Astrocyte of the spinal cord (primary cell): ENCODE data around the gene MAP2K1.

Experiments
- DNase-seq: peaks from one replicate; pipeline ENCODE4 v3.0.0; 2011; ENCODE audit warnings: low read depth, low spot score
- H3K4me3 ChIP-seq: 2 replicates; pipeline ENCODE4 v1.5.1; 2011; ENCODE audit warnings: low read depth, mild to moderate bottlenecking, low read length, moderate library complexity
- in situ Hi-C: cut with HindIII; loops from 2 replicates; pipeline ENCODE4 v1.10.0; 2017; ENCODE audit warnings: low sequenced_read_pairs
- TF ChIP-seq, protein P1 (sequence below): IDR thresholded peaks from 2 replicates; pipeline ENCODE4 v1.5.1; 2012; ENCODE audit warnings: low read depth, mild to moderate bottlenecking, low read length, inconsistent platforms

MAP2K1 gene

DNA sequence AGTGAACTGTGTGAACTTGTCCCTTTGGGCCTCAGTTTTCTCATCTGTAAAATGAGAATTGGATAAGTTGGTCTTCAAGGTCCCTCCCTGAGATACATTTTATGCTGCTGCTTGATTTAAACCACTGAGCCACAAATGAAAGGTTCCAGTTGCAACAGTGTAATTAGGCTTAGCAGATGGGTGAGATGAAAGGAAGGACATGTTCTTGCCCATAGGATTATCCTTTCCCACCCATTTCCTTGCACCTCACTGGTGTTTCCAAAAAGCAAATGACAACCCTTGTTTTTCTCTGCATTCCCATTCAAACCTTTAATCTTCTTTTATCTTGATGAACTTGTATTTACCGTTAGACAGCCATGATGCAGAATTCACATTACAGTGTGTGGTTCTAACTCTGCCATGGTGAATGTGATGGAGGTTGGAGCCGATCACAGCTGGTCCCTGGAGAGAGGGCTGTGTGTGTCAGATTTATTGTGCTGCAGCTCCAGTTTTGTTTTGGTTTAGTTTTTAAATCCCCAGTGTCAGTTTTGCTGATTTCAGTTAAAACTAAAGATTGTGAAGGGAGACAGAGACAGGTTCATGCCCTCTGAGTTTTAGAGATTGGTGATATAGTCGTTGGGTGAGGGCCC, 44.0 kb downstream of the MAP2K1 start:
- H3K4me3 ChIP-seq: no peak overlapping the region
- no peak for DNase-seq
- TF ChIP-seq, protein P1, sequence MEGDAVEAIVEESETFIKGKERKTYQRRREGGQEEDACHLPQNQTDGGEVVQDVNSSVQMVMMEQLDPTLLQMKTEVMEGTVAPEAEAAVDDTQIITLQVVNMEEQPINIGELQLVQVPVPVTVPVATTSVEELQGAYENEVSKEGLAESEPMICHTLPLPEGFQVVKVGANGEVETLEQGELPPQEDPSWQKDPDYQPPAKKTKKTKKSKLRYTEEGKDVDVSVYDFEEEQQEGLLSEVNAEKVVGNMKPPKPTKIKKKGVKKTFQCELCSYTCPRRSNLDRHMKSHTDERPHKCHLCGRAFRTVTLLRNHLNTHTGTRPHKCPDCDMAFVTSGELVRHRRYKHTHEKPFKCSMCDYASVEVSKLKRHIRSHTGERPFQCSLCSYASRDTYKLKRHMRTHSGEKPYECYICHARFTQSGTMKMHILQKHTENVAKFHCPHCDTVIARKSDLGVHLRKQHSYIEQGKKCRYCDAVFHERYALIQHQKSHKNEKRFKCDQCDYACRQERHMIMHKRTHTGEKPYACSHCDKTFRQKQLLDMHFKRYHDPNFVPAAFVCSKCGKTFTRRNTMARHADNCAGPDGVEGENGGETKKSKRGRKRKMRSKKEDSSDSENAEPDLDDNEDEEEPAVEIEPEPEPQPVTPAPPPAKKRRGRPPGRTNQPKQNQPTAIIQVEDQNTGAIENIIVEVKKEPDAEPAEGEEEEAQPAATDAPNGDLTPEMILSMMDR: no peak
- in situ Hi-C loops: no loop called here

DNA sequence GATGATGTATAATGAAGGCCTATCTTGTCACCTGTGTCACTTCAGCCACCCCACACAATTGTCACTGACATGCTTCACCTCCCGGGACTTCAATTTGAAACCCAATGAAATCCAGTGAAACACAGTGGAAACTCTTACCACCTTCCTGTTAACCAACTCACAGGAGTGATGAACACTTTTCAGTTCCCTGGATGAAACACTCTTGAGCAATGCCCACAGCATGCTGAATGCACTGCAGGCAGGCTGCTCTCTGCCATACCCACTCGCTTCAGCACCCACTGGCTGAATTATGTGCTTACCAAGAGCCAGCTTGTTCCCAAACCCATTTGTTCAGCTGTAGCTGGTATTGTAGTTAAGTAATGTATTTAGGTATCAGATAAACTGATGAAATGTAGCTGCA, 47.0 kb downstream of the MAP2K1 start:
- no peak for DNase-seq
- no peak overlapping the region for H3K4me3 ChIP-seq
- in situ Hi-C loops: no loop called here
- TF ChIP-seq, protein P1: no peak

DNA sequence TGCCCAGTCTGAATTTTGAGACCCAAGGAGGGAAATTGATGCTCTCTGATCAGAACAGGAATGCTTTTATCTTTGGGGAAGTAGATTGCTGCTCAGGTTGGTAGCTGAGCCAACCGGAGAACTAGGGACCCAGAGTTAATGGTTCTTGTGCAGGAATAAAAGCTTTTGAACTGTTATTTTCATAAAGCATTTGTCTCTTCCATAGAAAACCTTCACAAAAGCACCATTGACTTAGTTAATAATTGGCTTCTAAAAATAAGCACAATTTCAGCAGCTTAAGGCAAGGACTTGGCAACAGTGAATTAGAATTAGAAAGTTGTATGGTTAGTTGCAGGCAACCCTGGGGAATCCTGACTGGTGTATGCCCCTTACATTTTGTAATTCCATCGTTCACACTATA, 53.8 kb downstream of the MAP2K1 start:
- TF ChIP-seq, protein P1: no peak
- H3K4me3 ChIP-seq: no peak overlapping the region
- no peak for DNase-seq
- in situ Hi-C loops: no loop called here

DNA sequence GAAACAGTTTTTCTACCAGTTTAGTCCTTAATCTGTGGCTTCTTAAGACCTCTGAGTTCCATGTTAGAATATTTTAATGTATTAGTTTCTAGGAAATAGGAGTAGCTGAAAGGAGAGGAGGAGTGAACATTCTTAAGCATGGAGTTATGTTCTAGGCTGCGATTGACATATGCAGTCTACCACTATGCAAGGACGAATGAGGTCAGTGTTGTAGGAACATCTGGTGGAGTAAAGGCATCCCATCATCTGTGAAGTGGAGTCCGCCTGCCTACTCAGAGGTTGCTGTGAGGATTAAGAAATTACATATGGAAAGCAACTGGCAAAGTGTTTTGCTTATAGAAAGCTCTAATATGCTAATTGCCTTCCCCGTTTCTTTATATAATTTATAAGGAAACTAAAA, 65.7 kb downstream of the MAP2K1 start:
- no peak overlapping the region for H3K4me3 ChIP-seq
- no peak for DNase-seq
- in situ Hi-C loops: no loop called here
- TF ChIP-seq, protein P1: no peak

DNA sequence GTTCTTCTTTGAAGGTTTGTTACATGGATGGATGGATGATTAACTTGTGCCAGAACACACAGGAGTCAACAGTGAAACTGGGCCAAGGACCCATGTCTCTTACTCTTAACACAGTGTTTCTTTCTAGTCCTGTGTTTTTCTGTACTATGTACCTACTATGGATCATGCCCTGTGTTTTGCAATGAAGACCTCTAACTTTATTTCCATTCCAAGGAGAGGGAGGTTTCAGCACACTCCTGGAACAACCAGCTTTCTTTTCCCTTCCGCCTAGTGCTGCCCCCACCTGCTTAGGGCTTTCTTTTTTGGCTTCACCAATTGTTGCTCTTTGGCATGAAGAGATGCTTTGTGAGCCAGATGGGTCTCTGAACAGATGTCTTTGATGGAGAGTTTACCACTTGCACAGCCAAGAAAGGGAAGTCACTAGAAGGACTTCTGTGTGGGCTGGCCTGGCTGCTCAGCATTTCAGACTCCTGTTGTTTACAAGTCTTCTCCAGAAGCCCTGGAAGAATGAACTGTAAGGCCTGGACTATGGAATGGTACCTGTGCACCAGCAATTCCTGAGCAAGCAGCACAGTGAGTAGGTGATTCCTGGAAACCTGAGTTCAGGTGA, 66.4 kb downstream of the MAP2K1 start:
- H3K4me3 ChIP-seq: no peak overlapping the region
- in situ Hi-C loops: no loop called here
- TF ChIP-seq, protein P1: no peak
- no peak for DNase-seq

DNA sequence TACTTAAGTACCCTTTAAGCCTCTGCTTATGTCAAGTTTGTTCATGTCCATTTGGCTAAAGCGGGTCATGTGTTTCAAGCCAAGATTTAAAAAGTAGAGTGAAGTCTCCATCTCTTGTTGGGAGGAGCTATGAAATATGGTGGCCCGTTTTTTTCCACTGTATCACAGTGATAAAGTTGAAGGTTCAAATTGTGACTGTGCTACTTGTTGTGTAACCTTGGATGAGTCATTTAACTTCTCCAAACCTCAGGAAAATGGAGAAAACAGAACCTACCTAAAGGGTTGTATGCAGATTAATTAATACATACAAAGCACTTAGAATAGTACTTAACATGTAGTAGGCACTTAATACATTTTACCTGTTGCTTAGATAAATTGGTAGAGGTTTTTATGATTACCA, 67.4 kb downstream of the MAP2K1 start:
- no peak for DNase-seq
- in situ Hi-C loops: no loop called here
- no peak overlapping the region for H3K4me3 ChIP-seq
- TF ChIP-seq, protein P1: no peak
